B cell (primary cell): ENCODE results near the gene NDFIP1. TPM values are rescaled to one million over a fixed set of nuclear protein-coding genes. Genes with fewer than 3 reads are reported as not detected.

Experiments used
- ATAC-seq: fragments of 200-7000 bp; cut with Tn5 transposase; one replicate; pipeline ENCODE4 v1.10.0; 2021; ENCODE audit warnings: low read depth, mild to moderate bottlenecking, moderate number of reproducible peaks, moderate library complexity
- CTCF ChIA-PET: fragments of 350-600 bp; sonication (Branson Sonifier 250); formaldehyde crosslinking; loops from one replicate; lab custom pipeline; 2021; ENCODE audit warnings: antibody characterized with exemption, inconsistent platforms; lab: Charles Lee
- POLR2A ChIA-PET: fragments of 350-600 bp; sonication (Branson Sonifier 250); formaldehyde crosslinking; loops from one replicate; lab custom pipeline; 2021; ENCODE audit warnings: antibody characterized with exemption; lab: Charles Lee
- DNase-seq: peaks from one replicate; pipeline ENCODE4 v3.0.0; 2013
- H2AFZ ChIP-seq: 2 replicates; pipeline ENCODE4 v1.6.1; 2012; ENCODE audit warnings: mild to moderate bottlenecking, low read depth, low read length; ENCODE audit not compliant: insufficient read depth, poor library complexity, severe bottlenecking
- H3K27ac ChIP-seq, 2 donors: 1 replicate in 1 of 2; 2 replicates in 1 of 2; pipeline ENCODE4 v1.5.1; 2012 to 2013; ENCODE audit warnings: low read length in 2 of 2, mild to moderate bottlenecking in 2 of 2, moderate library complexity in 1 of 2
- H3K27me3 ChIP-seq, 4 experiments: fragments of 200-600 bp in 1 of 4; sonication (generic) in 1 of 4; replicated peaks in 1 of 4; 1 replicate in 2 of 4; 2 replicates in 2 of 4; pipeline versions ENCODE4 v1.6.1 to v1.7.0; 2013 to 2016; ENCODE audit warnings: low read length in 3 of 4, mild to moderate bottlenecking in 2 of 4, mixed read lengths in 1 of 4, moderate library complexity in 1 of 4; ENCODE audit not compliant: insufficient read depth in 4 of 4, control insufficient read depth in 3 of 4; ENCODE audit errors: control extremely low read depth in 1 of 4
- H3K36me3 ChIP-seq, 2 experiments: replicated peaks in 1 of 2; 1 replicate in 1 of 2; 2 replicates in 1 of 2; pipeline versions ENCODE4 v1.6.1 to v1.7.1; 2013; ENCODE audit warnings: low read length in 1 of 2; ENCODE audit not compliant: insufficient read depth in 2 of 2, control insufficient read depth in 1 of 2; ENCODE audit errors: control extremely low read depth in 1 of 2, extremely low read depth in 1 of 2
- H3K4me1 ChIP-seq, 2 donors: fragments of 200-600 bp in 1 of 2; sonication (generic) in 1 of 2; 1 replicate in 1 of 2; 2 replicates in 1 of 2; pipeline versions ENCODE4 v1.5.1 to v1.6.1; 2013 to 2017; ENCODE audit warnings: low read length in 2 of 2; ENCODE audit not compliant: control insufficient read depth in 2 of 2, insufficient read depth in 2 of 2
- H3K4me2 ChIP-seq: replicated peaks from 2 replicates; pipeline ENCODE3; 2012; ENCODE audit warnings: mild to moderate bottlenecking, low read depth, low read length; ENCODE audit not compliant: poor library complexity, severe bottlenecking
- H3K4me3 ChIP-seq, 5 experiments: fragments of 200-600 bp in 1 of 5; sonication (generic) in 1 of 5; 1 replicate in 3 of 5; 2 replicates in 2 of 5; pipeline versions ENCODE4 v1.5.1 to v1.7.0; 2011 to 2016; ENCODE audit warnings: low read length in 4 of 5, mild to moderate bottlenecking in 4 of 5, low read depth in 2 of 5, control low read depth in 1 of 5, moderate library complexity in 1 of 5; ENCODE audit not compliant: insufficient read depth in 1 of 5; ENCODE audit errors: control extremely low read depth in 1 of 5, extremely low read depth in 1 of 5
- H3K79me2 ChIP-seq: fragments of 200-600 bp; sonication (generic); one replicate; pipeline ENCODE4 v1.6.0; 2016; ENCODE audit warnings: low read length; ENCODE audit not compliant: control insufficient read depth, insufficient read depth
- H3K9ac ChIP-seq: fragments of 200-600 bp; sonication (generic); 2 replicates; pipeline ENCODE4 v1.6.1; 2017; ENCODE audit warnings: mild to moderate bottlenecking, low read length, moderate library complexity
- H3K9me3 ChIP-seq, 3 donors: one replicate each; pipeline versions ENCODE4 v1.6.1 to v1.7.1; 2013; ENCODE audit warnings: low read length in 2 of 3; ENCODE audit not compliant: control insufficient read depth in 2 of 3, insufficient read depth in 1 of 3; ENCODE audit errors: control extremely low read depth in 1 of 3
- H4K20me1 ChIP-seq: 2 replicates; pipeline ENCODE4 v1.6.0; 2012; ENCODE audit warnings: mild to moderate bottlenecking, low read length; ENCODE audit not compliant: insufficient read depth, control insufficient read depth, poor library complexity, severe bottlenecking
- H3K27ac Mint-ChIP-seq: one replicate; pipeline ENCODE4 v1.8.0; 2021; ENCODE audit warnings: mixed read lengths
- H3K27me3 Mint-ChIP-seq: one replicate; pipeline ENCODE4 v1.8.0; 2021; ENCODE audit warnings: mixed read lengths
- H3K4me1 Mint-ChIP-seq: one replicate; pipeline ENCODE4 v1.8.0; 2021; ENCODE audit warnings: mixed read lengths
- H3K4me3 Mint-ChIP-seq: one replicate; pipeline ENCODE4 v1.8.0; 2021; ENCODE audit warnings: mixed read lengths
- H3K9me3 Mint-ChIP-seq: one replicate; pipeline ENCODE4 v1.8.0; 2022; ENCODE audit warnings: mixed read lengths; ENCODE audit not compliant: insufficient read depth
- EZH2 ChIP-seq: IDR thresholded peaks from 2 replicates; pipeline ENCODE4 v1.6.1; 2012; ENCODE audit warnings: borderline replicate concordance, low read depth, mild to moderate bottlenecking, moderate library complexity, low read length; ENCODE audit not compliant: insufficient read depth, poor library complexity, severe bottlenecking
- WGBS: methylation state at CpG from one replicate; pipeline ENCODE4 v1.1.5; 2013; ENCODE audit warnings: missing lambda C conversion rate; ENCODE audit not compliant: insufficient coverage; 5-methylcytosine and 5-hydroxymethylcytosine counted together
- intact Hi-C: fragments of 100-400 bp; cut with micrococcal nuclease; formaldehyde crosslinking; loops from one replicate; pipeline ENCODE4 v1.10.0; 2022
- polyA plus RNA-seq: library from polyadenylated mRNA; depleted of rRNA; stranded (reverse); fragments of >200 nt; gene quantifications from 2 replicates; pipeline ENCODE4 v1.2.3, GENCODE V29; 2012
- total RNA-seq, 2 donors: library from RNA; stranded (reverse); fragments of 120-200 nt in 1 of 2; gene quantifications; 1 replicate in 1 of 2; 2 replicates in 1 of 2; pipeline versions ENCODE4 v1.2.3 to v1.2.4, GENCODE V29; 2013 to 2022
- TF ChIP-seq, protein P1 (sequence below): fragments of 200-600 bp; IDR thresholded peaks from one replicate; pipeline ENCODE4 v1.8.0; 2022; ENCODE audit warnings: antibody characterized with exemption, mild to moderate bottlenecking

NDFIP1 gene
- total and polyA plus RNA-seq, 2 donors (not counting 1 experiment from before 2014, with no cell fraction given), result 10.6 to 34.6 TPM

DNA sequence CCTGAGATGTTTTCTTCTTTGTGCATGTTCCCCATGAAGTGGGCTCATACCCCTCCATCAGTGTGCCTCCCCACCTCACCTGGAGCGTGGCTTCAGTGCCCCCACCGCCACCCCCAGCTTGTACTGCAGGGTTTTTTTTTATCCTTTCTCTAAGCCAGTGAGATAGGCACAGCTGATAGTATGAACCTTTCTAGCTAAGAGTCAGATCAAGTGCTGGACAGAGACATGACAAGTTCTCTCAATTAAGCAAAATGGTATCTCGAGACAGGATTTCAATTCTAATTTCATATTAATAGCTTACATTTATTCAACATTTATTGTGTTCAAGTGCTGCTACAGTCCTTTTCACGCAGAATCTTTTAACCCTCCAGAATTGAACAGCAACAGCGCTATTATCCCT is 55.7 kb downstream of the NDFIP1 start:
- Histone ChIP-seq H2AFZ (no peak overlapping the region), H3K79me2 (no peaks in the 10 kb centered on the region), H3K36me3 (no peaks in the 10 kb centered on the region), H3K9ac (no peak overlapping the region), H3K27ac (no peak overlapping the region), H4K20me1 (no peaks in the 10 kb centered on the region), H3K9me3 (no peaks in the 10 kb centered on the region), H3K4me3 (no peak overlapping the region), H3K4me2 (no peak overlapping the region), H3K27me3 (peaks cover 0 to 5% (median 0%) of the 10 kb centered on the region in 4 experiments), H3K4me1 (no peaks in the 10 kb centered on the region)
- WGBS, result 88% methylated on average over 2 of the region's 5 CpGs
- H3K27ac Mint-ChIP-seq, result no peak overlapping the region
- DNase-seq (no peak), ATAC-seq (no peak)
- TF ChIP-seq EZH2, result no peak
- TF ChIP-seq, protein P1, sequence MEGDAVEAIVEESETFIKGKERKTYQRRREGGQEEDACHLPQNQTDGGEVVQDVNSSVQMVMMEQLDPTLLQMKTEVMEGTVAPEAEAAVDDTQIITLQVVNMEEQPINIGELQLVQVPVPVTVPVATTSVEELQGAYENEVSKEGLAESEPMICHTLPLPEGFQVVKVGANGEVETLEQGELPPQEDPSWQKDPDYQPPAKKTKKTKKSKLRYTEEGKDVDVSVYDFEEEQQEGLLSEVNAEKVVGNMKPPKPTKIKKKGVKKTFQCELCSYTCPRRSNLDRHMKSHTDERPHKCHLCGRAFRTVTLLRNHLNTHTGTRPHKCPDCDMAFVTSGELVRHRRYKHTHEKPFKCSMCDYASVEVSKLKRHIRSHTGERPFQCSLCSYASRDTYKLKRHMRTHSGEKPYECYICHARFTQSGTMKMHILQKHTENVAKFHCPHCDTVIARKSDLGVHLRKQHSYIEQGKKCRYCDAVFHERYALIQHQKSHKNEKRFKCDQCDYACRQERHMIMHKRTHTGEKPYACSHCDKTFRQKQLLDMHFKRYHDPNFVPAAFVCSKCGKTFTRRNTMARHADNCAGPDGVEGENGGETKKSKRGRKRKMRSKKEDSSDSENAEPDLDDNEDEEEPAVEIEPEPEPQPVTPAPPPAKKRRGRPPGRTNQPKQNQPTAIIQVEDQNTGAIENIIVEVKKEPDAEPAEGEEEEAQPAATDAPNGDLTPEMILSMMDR, result no peak
- POLR2A ChIA-PET, result no interaction called here
- no peak overlapping the region for H3K4me3 Mint-ChIP-seq
- H3K9me3 Mint-ChIP-seq, result no peaks in the 10 kb centered on the region
- no peaks in the 10 kb centered on the region for H3K4me1 Mint-ChIP-seq
- CTCF ChIA-PET, result no interaction called here
- intact Hi-C loops, result no loop called here
- H3K27me3 Mint-ChIP-seq, result peaks cover 1% of the 10 kb centered on the region

DNA sequence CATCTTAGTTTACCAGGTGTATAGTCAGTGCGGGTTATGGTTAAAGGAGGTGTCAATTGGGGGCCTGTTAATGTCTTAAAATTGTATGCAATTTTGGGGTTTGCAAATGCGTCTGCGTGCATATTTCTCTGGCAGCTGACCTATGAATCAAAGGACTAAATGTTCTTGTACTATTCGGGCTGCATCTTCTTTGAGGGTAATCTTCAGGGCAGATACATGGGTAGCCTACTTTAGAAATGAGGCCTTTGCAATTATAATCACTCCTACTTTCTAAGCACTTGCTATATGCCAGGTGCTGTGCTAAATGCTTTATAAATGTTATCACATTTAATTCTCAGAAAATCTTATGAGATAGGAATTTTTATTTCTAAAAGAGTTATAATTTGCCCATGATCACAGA is 58.2 kb downstream of the NDFIP1 start:
- Histone ChIP-seq H3K27ac (no peak overlapping the region), H3K36me3 (no peaks in the 10 kb centered on the region), H3K4me1 (no peaks in the 10 kb centered on the region), H3K27me3 (peaks cover 0 to 5% (median 0%) of the 10 kb centered on the region in 4 experiments), H3K9me3 (no peaks in the 10 kb centered on the region), H3K4me3 (no peak overlapping the region), H3K79me2 (no peaks in the 10 kb centered on the region), H4K20me1 (no peaks in the 10 kb centered on the region), H2AFZ (no peak overlapping the region), H3K9ac (no peak overlapping the region), H3K4me2 (no peak overlapping the region)
- no peak for TF ChIP-seq EZH2
- TF ChIP-seq, protein P1, result no peak
- 100% methylated on average over 2 of the region's 4 CpGs for WGBS
- CTCF ChIA-PET, result interaction anchor here (0.6 kb wide), 1 partner anchor 532 kb away, joined by 3 read pairs; no protein-coding TSS in a partner anchor
- DNase-seq (no peak), ATAC-seq (no peak)
- intact Hi-C loops, result no loop called here
- H3K27me3 Mint-ChIP-seq, result peaks cover 10% of the 10 kb centered on the region
- POLR2A ChIA-PET, result no interaction called here
- no peak overlapping the region for H3K27ac Mint-ChIP-seq
- H3K4me1 Mint-ChIP-seq, result no peaks in the 10 kb centered on the region
- H3K4me3 Mint-ChIP-seq, result no peak overlapping the region
- H3K9me3 Mint-ChIP-seq, result no peaks in the 10 kb centered on the region
